GM23338 (cell line): ENCODE results near the gene HIVEP2. TPM values are rescaled to one million over a fixed set of nuclear protein-coding genes. Genes with fewer than 3 reads are reported as not detected.

Experiments used
- ATAC-seq: fragments of 200-7000 bp; cut with Tn5 transposase; 3 replicates; pipeline ENCODE4 v1.9.1; 2020
- DNase-seq: peaks from one replicate; pipeline ENCODE4 v3.0.0-alpha.2; 2015; ENCODE audit warnings: low spot score
- H2AFZ ChIP-seq: fragments of 200-600 bp; sonication (generic); 2 replicates; pipeline ENCODE4 v1.8.0; 2016; ENCODE audit warnings: antibody characterized with exemption, mild to moderate bottlenecking, moderate library complexity
- H3F3A ChIP-seq: fragments of 200-600 bp; sonication (generic); replicated peaks from 2 replicates; pipeline ENCODE4 v1.8.0; 2017; ENCODE audit warnings: antibody characterized with exemption, mixed run types, low read depth
- H3K27ac ChIP-seq: fragments of 200-600 bp; sonication (generic); 2 replicates; pipeline ENCODE4 v1.6.1; 2016; ENCODE audit warnings: low read depth
- H3K27me3 ChIP-seq: fragments of 200-600 bp; sonication (generic); 2 replicates; pipeline ENCODE4 v1.8.0; 2016; ENCODE audit warnings: mild to moderate bottlenecking, mixed run types, moderate library complexity; ENCODE audit not compliant: insufficient read depth
- H3K36me3 ChIP-seq: fragments of 200-600 bp; sonication (generic); 2 replicates; pipeline ENCODE4 v1.8.0; 2016; ENCODE audit warnings: mild to moderate bottlenecking; ENCODE audit not compliant: insufficient read depth
- H3K4me1 ChIP-seq: fragments of 200-600 bp; sonication (generic); 2 replicates; pipeline ENCODE4 v1.8.0; 2016; ENCODE audit warnings: mild to moderate bottlenecking, moderate library complexity; ENCODE audit not compliant: insufficient read depth
- H3K4me2 ChIP-seq: fragments of 200-600 bp; sonication (generic); 2 replicates; pipeline ENCODE4 v1.7.1; 2017; ENCODE audit warnings: mixed run types
- H3K4me3 ChIP-seq: fragments of 200-600 bp; sonication (generic); 2 replicates; pipeline ENCODE4 v1.6.1; 2016; ENCODE audit warnings: mixed run types
- H3K79me2 ChIP-seq: fragments of 200-600 bp; sonication (generic); replicated peaks from 2 replicates; pipeline ENCODE4 v1.8.0; 2017; ENCODE audit warnings: mild to moderate bottlenecking; ENCODE audit not compliant: insufficient read depth
- H3K9me2 ChIP-seq: fragments of 200-600 bp; sonication (generic); 2 replicates; pipeline ENCODE4 v1.8.0; 2017; ENCODE audit not compliant: insufficient read depth
- H4K20me1 ChIP-seq: fragments of 200-600 bp; sonication (generic); replicated peaks from 2 replicates; pipeline ENCODE4 v1.8.0; 2017; ENCODE audit warnings: mild to moderate bottlenecking; ENCODE audit not compliant: insufficient read depth
- H3K27ac Mint-ChIP-seq: 2 replicates; pipeline ENCODE4 v1.8.0; 2020; ENCODE audit warnings: inconsistent platforms, mild to moderate bottlenecking, moderate library complexity, mixed read lengths
- H3K27me3 Mint-ChIP-seq: 3 replicates; pipeline ENCODE4 v1.8.0; 2022; ENCODE audit warnings: low read depth, mild to moderate bottlenecking, moderate library complexity, mixed read lengths, inconsistent platforms; ENCODE audit not compliant: insufficient read depth, poor library complexity
- H3K36me3 Mint-ChIP-seq: 3 replicates; pipeline ENCODE4 v1.8.0; 2021; ENCODE audit warnings: low read depth, mild to moderate bottlenecking, inconsistent platforms, moderate library complexity, mixed read lengths
- H3K4me1 Mint-ChIP-seq: 3 replicates; pipeline ENCODE4 v1.8.0; 2020; ENCODE audit warnings: mild to moderate bottlenecking, inconsistent platforms, mixed read lengths
- H3K4me3 Mint-ChIP-seq: 3 replicates; pipeline ENCODE4 v1.8.0; 2021; ENCODE audit warnings: moderate library complexity, mild to moderate bottlenecking, inconsistent platforms, mixed read lengths
- H3K9me3 Mint-ChIP-seq: 3 replicates; pipeline ENCODE4 v1.8.0; 2020; ENCODE audit warnings: moderate library complexity, mild to moderate bottlenecking, inconsistent platforms, mixed read lengths
- CREB1 ChIP-seq: fragments of 250-450 bp; sonication (Bioruptor Pico); IDR thresholded peaks from 2 replicates; pipeline ENCODE4 v1.5.0; 2020; ENCODE audit warnings: low read depth, mild to moderate bottlenecking, moderate library complexity
- CTCF ChIP-seq, 2 experiments: fragments of 200-600 bp in 1 of 2; sonication (generic) in 1 of 2; conservative IDR thresholded peaks; 2 replicates each; pipeline versions ENCODE4 v1.5.1 to v1.6.1; 2016 to 2017; ENCODE audit warnings: antibody characterized with exemption in 2 of 2, low read depth in 2 of 2, mild to moderate bottlenecking in 2 of 2, moderate library complexity in 1 of 2
- ETS1 ChIP-seq: IDR thresholded peaks from 2 replicates; pipeline ENCODE4 v1.6.1; 2016; ENCODE audit warnings: antibody characterized with exemption
- EZH2 ChIP-seq: fragments of 200-600 bp; sonication (generic); IDR thresholded peaks from one replicate; pipeline ENCODE4 v1.8.0; 2017; ENCODE audit warnings: antibody characterized with exemption, mild to moderate bottlenecking, low read depth; ENCODE audit not compliant: unreplicated experiment
- EZH2phosphoT487 ChIP-seq: fragments of 200-600 bp; sonication (generic); IDR thresholded peaks from one replicate; pipeline ENCODE4 v1.8.1; 2018; ENCODE audit warnings: antibody characterized with exemption; ENCODE audit not compliant: unreplicated experiment
- JUNB ChIP-seq: IDR thresholded peaks from one replicate; pipeline ENCODE4 v1.6.1; 2016; ENCODE audit warnings: antibody characterized with exemption; ENCODE audit not compliant: unreplicated experiment
- NANOG ChIP-seq: IDR thresholded peaks from 2 replicates; pipeline ENCODE4 v1.6.1; 2016; ENCODE audit warnings: antibody characterized with exemption, borderline replicate concordance
- POLR2AphosphoS5 ChIP-seq: IDR thresholded peaks from 2 replicates; pipeline ENCODE4 v1.6.1; 2016; ENCODE audit warnings: antibody characterized with exemption, low read depth
- REST ChIP-seq: IDR thresholded peaks from one replicate; pipeline ENCODE4 v1.6.1; 2018; ENCODE audit warnings: antibody characterized with exemption; ENCODE audit not compliant: unreplicated experiment
- STAT1 ChIP-seq: IDR thresholded peaks from one replicate; pipeline ENCODE4 v1.6.1; 2016; ENCODE audit warnings: antibody characterized with exemption; ENCODE audit not compliant: unreplicated experiment
- ZNF114 ChIP-seq: fragments of 250-450 bp; sonication (Bioruptor Pico); IDR thresholded peaks from 2 replicates; pipeline ENCODE4 v1.5.0; 2020; ENCODE audit warnings: mild to moderate bottlenecking, moderate library complexity
- ZNF331 ChIP-seq: fragments of 250-450 bp; sonication (Bioruptor Pico); IDR thresholded peaks from 2 replicates; pipeline ENCODE4 v1.5.0; 2020; ENCODE audit warnings: low read depth, mild to moderate bottlenecking, moderate library complexity
- ZNF462 ChIP-seq: fragments of 250-450 bp; sonication (Bioruptor Pico); IDR thresholded peaks from 2 replicates; pipeline ENCODE4 v1.5.0; 2020; ENCODE audit warnings: mild to moderate bottlenecking, moderate library complexity
- polyA plus RNA-seq: library from polyadenylated mRNA; unstranded; fragments of >200 nt; fragmentation: Nextera tagmentation; extraction: Ambion mirVana; gene quantifications from 2 replicates; pipeline ENCODE4 v1.2.1, GENCODE V29; 2016
- total RNA-seq: library from RNA; depleted of rRNA; stranded (reverse); fragments of >200 nt; shearing (Covaris generic); gene quantifications from 2 replicates; pipeline ENCODE4 v1.2.3, GENCODE V29; 2014

Gene HIVEP2
- total and polyA plus RNA-seq, 2 experiments from 2014 or later, result 1.5 to 7.4 TPM

- H3K36me3 Mint-ChIP-seq, result no peaks in the 10 kb centered on the region
- ATAC-seq, result no peak
- H3K4me1 Mint-ChIP-seq, result peaks cover 38% of the 10 kb centered on the region
- TF ChIP-seq STAT1, result no peak
- no peak for TF ChIP-seq REST
- no peak for TF ChIP-seq EZH2phosphoT487
- no peak for TF ChIP-seq CREB1 (CRISPR knock-in tag)
- no peak for TF ChIP-seq ZNF331 (CRISPR knock-in tag)
- no peak for TF ChIP-seq ZNF462 (CRISPR knock-in tag)
- no peak for TF ChIP-seq EZH2
- no peak for TF ChIP-seq CTCF (conservative IDR thresholded peaks at IDR 0.05; ENCODE audit: low read depth in 2 of 2)
- TF ChIP-seq POLR2AphosphoS5, result no peak
- TF ChIP-seq ZNF114 (CRISPR knock-in tag), result no peak
- TF ChIP-seq ETS1, result no peak
- no peak for TF ChIP-seq JUNB
- no peak for TF ChIP-seq NANOG
- H3K9me3 Mint-ChIP-seq, result no peaks in the 10 kb centered on the region
- Histone ChIP-seq H3K4me3 (no peak overlapping the region), H3F3A (no peaks in the 10 kb centered on the region), H3K36me3 (no peaks in the 10 kb centered on the region), H2AFZ (no peak overlapping the region), H3K4me2 (no peak overlapping the region), H3K27ac (no peak overlapping the region), H3K4me1 (peaks cover 32% of the 10 kb centered on the region), H3K9me2 (no peaks in the 10 kb centered on the region), H4K20me1 (no peaks in the 10 kb centered on the region; the same call in 1 of the 2 replicates), H3K27me3 (no peaks in the 10 kb centered on the region), H3K79me2 (peaks cover 5% of the 10 kb centered on the region; the same call in 1 of the 2 replicates)
- no peaks in the 10 kb centered on the region for H3K27me3 Mint-ChIP-seq
- no peak overlapping the region for H3K4me3 Mint-ChIP-seq
- DNase-seq, result no peak
- no peak overlapping the region; the same call in 1 of the 2 replicates for H3K27ac Mint-ChIP-seq
Observed at GRCh38 chr6:142839686-142840040, 105.3 kb downstream of the HIVEP2 start.
